ENCODE measurements around the gene GNRH2. TPM values are rescaled to one million over a fixed set of nuclear protein-coding genes. Genes with fewer than 3 reads are reported as not detected.
"Not testable (repeated sequence)": the region's sequence is repeated elsewhere in the genome, so short reads cannot be mapped to it uniquely, and the experiment has no call there.

The GNRH2 gene
- total RNA-seq, 1 donor from 2014 or later, result not detected

DNA sequence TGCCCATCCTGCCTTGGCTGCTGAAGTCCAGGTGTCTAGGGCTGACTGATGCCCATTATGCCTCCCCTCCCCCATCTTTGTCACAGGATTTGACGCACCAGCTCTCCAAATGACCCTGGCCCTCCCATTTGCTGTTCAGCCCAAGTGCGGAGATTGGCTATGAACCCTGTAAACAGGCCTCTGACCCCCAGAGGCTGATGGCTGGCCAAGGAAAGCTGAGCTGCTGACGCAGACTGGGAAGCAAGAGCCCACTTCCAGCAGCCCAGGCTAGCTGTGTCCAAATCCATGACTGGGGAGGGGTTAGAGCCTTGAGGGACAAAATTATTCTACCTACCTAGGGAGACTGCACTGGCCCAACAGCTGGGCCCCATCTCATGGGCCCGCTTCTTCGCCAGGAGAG, 797 bp upstream of the GNRH2 start:
- no peak for DNase-seq

- no peak for DNase-seq
Observed at GRCh38 chr20:3044336-3044965, 1.0 kb downstream of the GNRH2 start.

DNA sequence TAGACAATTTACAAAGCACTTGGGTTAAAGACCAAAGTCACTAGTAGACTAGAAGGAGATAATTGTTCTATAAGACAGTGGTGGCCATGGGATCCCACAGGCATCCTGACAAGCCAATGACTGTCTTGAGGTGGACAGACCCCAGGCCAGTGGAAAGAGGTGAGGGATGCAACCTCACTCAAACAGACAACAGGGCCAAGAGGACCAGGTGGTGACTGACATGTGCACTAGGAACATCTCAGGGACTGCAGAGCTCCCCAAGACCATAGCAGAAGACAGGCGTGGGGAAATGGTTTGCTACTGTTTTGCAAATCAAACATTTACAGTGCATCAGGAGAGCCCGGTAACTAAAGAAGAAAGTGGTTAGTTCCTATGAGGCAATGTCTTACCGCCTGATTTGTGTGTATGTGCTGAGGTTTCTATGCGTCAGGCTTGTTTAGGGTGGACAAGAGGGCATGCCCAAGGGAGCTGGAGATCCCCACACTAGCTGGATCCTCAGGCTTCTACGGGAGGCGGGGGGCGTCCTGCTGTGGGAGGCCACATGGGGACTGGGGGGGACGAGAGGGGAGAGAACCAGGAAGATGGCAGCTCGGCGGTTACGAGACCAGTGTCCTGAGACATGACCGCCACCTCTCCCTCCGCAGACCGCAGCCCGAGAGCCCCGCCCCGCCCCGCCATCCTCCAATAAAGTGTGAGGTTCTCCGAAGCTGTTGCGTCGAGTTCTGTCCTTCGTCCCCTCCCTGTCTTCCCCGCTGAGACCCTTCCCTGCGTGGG, 1.8 kb downstream of the GNRH2 start:
- DNase-seq, result peak; percentile 68

- DNase-seq, result peak; percentile 86
Observed at GRCh38 chr20:3045816-3046676, 2.6 kb downstream of the GNRH2 start, which contains the start of gene MRPS26. Gene MRPS26 (plus strand): TSS chr20:3046052. CDS start chr20:3046069, 17 bp downstream.

DNA sequence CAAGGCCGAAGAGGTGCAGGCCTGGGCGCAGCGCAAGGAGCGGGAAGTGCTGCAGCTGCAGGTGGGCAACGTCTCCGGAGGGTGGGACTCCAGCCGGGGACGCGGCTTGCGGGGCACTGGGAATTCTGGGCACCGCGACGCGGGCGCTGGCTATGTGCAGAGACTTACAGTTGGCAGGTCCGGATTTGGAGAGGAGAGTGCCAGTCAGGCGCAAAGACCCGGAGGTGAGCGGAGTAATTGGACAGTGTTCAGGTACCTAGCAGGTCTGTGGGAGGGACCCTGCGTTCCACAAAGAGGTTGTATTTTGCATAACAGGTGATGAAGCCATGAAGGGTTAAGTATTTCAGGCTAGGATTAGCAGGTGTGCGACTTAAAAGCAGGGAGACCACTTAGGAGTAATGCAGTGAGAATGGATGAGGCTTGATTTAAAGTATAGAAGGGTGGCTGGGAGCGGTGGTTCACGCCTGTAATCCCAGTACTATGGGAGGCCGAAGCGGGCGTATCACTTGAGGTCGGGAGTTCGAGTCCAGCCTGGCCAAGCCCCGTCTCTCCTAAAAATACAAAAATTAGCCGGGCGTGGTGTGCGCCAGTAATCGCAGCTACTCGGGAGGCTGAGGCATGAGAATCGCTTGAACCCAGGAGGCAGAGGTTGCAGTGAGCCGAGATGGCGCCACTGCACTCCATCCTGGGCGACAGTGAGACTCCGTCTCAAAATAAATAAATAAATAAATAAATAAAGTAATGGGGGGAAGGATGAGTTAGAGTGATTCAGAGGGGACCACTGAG, 3.4 kb downstream of the GNRH2 start:
- no peak for DNase-seq

- no peak for DNase-seq
Observed at GRCh38 chr20:3047486-3048419, 4.3 kb downstream of the GNRH2 start.

DNA sequence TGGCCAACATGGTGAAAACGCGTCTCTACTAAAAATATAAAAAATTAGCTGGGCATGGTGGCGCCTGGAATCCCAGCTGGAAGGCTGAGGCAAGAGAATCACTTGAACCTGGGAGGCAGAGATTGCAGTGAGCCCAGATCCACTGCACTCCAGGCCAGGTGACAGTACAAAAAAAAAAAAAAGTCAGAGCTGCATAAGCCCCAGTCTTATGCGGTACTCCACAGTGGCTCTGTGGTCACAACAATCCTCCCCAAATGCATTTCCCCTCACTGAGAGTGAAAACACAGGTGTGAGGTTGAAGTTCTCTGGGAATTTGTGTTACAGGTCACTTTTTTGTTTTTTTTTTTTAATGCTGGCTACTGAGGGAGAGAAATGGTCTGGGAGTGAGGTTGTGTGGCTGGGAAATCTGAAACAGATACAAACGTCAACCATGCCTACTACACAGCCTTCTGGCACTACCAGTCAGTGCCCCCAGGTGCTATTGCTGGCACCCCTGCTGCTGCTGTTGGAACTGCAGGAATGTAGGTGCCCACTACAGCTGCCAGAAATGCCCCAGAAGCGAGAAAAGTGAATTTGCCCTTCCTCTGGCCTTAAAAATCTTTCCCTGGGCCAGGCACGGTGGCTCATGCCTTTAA, 8.1 kb downstream of the GNRH2 start:
- no peak for DNase-seq

DNA sequence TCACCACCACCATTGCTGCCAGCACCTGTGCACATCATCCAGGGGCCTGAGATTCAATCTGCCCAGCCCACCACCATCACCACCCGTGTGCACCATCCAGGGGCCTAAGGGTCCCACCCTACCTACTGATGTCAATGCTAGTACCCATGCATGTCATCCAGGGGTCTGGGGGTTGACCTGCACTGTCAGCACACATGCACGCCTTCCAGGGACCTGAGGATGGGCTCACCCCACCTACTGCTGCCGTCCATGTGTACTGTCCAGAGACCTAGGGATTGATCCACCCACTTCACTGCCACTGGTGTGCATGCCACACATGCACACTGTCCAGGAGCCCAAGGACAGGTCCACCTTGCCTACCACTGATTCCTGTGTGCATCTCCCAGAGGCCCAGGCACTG, 16.1 kb downstream of the GNRH2 start:
- no peak for DNase-seq

GRCh38 chr20:3064119-3064518, 20.7 kb downstream of the GNRH2 start:
- DNase-seq, result not testable (repeated sequence)

DNA sequence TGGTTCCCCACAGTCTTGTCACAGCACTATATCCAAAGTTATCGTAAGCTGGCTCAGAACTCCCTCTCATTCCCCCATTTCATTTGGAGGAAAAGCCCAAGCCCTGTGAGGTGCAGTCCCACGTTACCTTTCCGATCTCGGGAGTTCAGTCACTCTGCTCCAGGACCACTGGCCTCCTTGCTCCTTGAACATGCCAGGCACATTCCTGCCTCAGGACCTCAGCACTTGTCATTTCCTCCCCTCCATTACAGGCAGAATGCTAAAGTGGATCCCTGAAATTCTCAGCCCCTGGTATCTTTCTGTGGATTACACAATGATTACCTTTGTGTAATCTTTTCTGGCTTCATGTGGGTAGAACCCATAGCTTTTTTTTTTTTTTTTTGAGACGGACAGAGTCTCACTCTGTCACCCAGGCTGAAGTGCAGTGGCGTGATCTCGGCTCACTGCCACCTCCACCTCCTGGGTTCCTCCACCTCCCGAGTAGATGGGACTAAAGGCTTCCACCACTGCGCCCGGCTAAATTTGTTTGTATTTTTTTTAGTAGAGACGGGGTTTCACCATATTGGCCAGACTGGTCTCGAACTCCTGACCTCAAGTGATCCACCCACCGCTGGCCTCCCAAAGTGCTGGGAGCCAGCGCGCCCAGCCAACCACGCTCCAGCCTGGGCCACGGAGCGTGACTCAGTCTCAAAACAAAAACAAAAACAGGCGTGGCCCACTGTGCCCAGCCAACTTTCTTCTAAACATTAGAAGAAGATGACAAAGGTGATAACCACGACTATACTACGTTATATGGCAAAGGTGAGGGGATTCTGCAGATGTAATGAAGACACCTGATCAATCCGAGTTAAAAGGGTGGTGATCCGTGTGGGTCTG, 24.0 kb downstream of the GNRH2 start:
- no peak for DNase-seq

GRCh38 chr20:3068075-3068474, 24.7 kb downstream of the GNRH2 start:
- no peak for DNase-seq

GRCh38 chr20:3068986-3069900, 25.8 kb downstream of the GNRH2 start:
- no peak for DNase-seq

GRCh38 chr20:3070725-3071124, 27.3 kb downstream of the GNRH2 start:
- DNase-seq, result no peak

- no peak for DNase-seq
Observed at GRCh38 chr20:3071266-3071609, 27.8 kb downstream of the GNRH2 start.

DNA sequence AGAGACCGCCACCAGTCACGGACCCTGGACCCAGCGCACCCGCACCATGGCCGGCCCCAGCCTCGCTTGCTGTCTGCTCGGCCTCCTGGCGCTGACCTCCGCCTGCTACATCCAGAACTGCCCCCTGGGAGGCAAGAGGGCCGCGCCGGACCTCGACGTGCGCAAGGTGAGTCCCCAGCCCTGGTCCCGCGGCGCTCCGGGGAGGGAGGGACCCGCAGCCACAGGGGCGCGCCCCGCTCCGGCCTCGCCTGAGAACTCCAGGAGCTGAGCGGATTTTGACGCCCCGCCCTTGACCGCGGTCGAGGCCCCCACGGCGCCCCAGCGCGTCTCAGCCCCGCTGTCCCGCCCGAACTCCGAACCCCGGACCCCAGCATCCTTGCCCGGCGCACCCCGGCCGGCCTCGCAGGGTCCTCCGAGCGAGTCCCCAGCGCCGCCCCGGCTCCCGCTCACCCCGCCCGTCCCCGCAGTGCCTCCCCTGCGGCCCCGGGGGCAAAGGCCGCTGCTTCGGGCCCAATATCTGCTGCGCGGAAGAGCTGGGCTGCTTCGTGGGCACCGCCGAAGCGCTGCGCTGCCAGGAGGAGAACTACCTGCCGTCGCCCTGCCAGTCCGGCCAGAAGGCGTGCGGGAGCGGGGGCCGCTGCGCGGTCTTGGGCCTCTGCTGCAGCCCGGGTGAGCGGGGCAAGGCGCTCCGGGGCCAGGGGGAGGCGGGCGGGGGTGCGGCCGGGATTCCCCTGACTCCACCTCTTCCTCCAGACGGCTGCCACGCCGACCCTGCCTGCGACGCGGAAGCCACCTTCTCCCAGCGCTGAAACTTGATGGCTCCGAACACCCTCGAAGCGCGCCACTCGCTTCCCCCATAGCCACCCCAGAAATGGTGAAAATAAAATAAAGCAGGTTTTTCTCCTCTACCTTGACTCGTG, 28.4 kb downstream of the GNRH2 start, which contains the start of gene OXT:
OXT (plus strand) TSS at position 11 of the 920 bp plus-strand sequence; CDS start at position 47, 36 bp downstream.
- peak; percentile 37 for DNase-seq

- no peak for DNase-seq
Observed at GRCh38 chr20:3072530-3073250, 29.3 kb downstream of the GNRH2 start.

Measured in skin of body (tissue), 2 donors.